Skin epidermis (tissue), 12 donors: ENCODE measurements around the gene RALA.

Experiments used
- H3K27ac ChIP-seq, 21 experiments: fragments of 200-600 bp; sonication (generic) in 11 of 21; one replicate each; pipeline ENCODE4 v1.5.0; 2020; ENCODE audit warnings: mild to moderate bottlenecking in 3 of 21, inconsistent platforms in 2 of 21, moderate library complexity in 2 of 21
- H3K4me3 ChIP-seq, 7 experiments: fragments of 200-600 bp; sonication (generic) in 2 of 7; one replicate each; pipeline ENCODE4 v1.5.0; 2020; ENCODE audit warnings: inconsistent platforms in 2 of 7, mild to moderate bottlenecking in 2 of 7, moderate library complexity in 1 of 7

The RALA gene, protein sequence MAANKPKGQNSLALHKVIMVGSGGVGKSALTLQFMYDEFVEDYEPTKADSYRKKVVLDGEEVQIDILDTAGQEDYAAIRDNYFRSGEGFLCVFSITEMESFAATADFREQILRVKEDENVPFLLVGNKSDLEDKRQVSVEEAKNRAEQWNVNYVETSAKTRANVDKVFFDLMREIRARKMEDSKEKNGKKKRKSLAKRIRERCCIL

DNA sequence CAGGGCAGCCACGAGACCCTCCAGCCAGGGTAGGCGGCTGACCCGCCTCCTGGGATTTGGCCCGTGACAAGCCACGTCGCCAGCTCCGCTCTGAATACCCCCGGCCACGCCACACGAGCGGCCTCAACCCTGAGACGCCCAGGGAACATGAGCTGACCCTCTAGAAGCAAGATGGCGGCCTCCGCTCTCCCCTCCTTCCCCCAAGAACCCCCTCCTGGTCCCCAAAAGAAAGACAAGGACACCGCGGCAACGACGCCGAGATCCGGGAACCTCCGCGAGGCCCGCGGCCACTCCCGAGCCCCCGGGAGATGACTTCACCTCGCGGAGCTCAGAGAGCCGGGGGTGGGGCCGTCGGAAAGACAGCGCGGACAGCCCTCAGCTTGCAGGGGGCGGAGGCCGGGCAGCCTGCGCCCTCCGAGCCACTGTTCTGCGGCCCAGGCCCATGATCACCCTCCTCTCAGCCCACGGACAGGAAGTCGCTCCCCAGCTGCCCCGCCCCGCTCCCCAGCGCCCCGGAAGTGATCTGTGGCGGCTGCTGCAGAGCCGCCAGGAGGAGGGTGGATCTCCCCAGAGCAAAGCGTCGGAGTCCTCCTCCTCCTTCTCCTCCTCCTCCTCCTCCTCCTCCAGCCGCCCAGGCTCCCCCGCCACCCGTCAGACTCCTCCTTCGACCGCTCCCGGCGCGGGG is at the start of gene RALA:
Gene RALA (plus strand): TSS at position 526 of the 685 bp plus-strand sequence. CDS start 63,096 bp downstream, outside the sequence.
- Histone ChIP-seq H3K27ac (peak within 1 kb of the TSS; percentile 77 to 98 (median 94)), H3K4me3 (peak within 1 kb of the TSS; percentile 78 to 97 (median 90))

DNA sequence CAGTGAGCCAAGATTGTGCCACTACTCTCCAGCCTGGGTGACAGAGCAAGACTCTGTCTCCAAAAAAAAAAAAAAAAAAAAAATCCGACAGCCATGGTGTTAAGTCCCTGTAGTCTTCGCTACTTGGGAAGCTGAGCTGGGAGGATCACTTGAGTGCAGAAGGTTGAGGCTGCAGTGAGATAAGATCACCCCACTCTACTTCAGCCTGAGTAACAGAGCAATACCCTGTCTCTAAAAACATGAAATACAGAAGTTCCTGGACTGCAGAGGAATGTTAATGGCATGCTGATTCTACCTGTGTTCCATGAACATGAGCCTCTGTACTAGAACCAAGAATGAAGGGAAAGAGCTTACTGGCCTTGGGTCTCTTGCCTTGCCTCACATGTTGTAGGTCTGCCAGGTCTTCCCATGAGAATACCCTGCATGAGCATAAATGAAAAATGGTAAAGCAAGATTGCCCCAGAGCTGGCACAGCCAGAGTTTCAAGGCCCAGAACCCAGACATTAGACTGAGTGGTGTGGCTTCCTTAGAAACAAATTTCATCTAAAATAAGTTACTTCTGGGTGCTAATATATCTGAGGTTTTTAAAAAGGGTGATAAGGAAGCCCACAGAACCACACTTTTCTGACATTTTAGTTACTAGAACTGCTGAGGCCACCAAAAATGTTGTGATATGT is 48.6 kb upstream of the RALA start:
- H3K27ac ChIP-seq = no peak overlapping the region
- H3K4me3 ChIP-seq = no peak overlapping the region

DNA sequence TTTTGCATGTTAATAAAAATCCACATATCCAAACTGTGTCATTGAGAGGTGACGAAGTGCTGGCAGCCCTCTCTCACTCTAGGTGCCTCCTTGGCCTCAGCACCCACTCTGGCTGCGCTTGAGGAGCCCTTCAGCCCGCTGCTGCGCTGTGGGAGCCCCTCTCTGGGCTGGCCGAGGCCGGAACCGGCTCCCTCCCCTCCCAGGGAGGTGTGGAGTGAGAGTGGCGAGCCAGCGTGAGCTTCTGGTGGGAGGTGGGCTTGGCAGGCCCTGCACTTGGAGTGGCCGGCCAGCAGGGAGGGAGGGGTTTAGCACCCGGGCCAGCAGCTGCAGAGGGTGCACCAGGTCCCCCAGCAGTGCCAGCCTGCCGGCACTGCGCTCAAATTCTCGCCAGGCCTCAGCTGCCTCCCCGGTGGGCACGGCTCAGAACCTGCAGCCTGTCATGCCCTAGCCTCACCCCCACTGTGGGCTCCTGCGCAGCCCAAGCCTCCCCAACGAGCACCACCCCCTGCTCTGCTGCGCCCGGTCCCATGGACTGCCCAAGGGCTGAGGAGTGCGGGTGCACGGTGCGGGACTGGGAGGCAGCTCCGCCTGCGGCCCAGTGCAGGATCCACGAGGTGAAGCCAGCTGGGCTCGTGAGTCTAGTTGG is 46.0 kb upstream of the RALA start:
- Histone ChIP-seq H3K27ac (no peak overlapping the region), H3K4me3 (no peak overlapping the region)

DNA sequence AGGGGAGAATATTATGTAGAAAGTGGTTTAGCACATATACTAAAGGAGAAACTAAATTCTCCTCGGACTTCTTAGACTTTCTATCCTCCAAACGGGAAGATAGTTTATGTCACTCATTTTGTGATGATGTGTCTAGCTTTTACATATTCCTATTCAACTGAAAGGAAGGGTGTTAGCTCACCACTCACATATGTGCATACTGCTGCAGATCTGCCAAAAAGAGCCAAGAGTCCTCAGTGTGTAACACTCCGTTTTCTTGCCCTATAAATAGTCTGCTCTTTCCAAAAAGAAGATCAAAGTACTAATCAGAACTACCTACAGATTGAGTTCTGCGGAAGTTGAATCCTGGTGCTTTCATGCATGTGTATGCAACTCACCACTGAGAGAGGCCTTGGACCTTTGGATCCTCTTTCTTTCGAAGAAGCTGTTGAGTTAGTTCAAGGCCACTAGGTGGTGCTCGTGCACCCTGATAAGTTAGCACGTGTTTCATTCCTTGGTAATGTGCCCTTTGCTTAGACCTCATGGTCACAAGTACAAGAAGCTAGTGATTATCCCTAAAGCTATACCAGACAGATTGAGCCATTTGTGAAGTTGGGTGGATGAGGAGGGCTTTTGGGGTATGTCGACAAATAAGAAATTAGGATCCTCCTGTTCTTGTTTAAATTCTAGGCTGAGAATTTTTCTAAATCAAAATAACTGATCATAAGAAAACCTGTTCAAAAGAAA is 43.1 kb upstream of the RALA start:
- H3K4me3 ChIP-seq = no peak overlapping the region
- no peak overlapping the region for H3K27ac ChIP-seq

DNA sequence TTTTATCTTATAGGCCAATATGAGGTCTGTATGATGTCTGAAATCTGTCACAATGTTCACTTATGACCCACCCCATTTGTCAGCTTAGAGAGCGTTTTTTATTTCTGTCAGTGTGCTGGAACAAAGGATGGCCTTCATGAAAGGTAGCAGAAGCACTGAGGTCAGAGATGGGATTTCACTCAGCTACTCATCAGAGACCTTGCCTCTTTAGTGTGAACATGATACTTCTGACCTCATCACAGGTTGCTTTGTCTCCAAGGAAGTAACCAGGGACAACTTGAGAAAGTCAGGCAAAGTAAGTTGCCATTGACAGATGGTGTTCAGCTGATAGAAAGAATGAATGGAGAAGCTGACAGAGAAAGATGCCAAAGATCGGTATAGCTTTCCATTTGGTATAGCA is 40.8 kb upstream of the RALA start:
- Histone ChIP-seq H3K27ac (no peak overlapping the region), H3K4me3 (no peak overlapping the region)

DNA sequence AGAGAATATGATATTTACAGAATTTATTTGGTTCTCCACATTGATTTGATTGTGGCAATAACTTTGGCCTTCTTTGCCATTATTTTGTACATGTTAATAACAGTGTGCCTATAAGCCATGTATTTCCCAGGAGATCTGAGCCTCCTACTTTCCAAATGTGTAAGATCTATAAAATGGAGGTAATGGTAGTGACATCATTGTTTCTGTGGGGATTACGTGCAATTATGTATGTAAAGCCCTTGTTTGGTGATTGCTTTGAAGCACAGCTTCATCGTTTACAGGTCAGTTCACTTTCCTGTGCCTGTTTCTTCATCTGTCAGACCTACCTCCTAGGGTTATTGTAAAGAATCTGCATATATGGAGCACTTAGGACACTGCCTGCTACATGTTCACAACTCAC is 39.8 kb upstream of the RALA start:
- no peak overlapping the region for H3K27ac ChIP-seq
- no peak overlapping the region for H3K4me3 ChIP-seq

DNA sequence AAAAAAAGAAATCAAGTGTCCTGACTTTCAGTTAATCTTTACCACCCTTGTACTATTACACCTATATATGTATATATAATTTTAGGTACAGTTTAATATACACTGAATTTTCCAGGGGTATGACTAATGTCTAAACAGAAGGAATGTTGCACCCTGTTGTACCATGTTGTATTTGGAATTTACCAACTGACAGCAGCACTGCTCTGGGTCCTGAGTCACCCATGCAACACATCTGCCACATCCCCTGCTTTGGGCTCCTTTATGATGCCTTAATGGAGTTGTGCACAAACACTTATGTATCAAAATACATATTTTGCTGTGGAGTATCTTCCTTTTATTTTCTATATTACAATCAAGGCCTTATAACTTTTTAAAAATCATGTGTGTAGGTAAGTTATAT is 36.0 kb upstream of the RALA start:
- Histone ChIP-seq H3K27ac (no peak overlapping the region), H3K4me3 (no peak overlapping the region)

DNA sequence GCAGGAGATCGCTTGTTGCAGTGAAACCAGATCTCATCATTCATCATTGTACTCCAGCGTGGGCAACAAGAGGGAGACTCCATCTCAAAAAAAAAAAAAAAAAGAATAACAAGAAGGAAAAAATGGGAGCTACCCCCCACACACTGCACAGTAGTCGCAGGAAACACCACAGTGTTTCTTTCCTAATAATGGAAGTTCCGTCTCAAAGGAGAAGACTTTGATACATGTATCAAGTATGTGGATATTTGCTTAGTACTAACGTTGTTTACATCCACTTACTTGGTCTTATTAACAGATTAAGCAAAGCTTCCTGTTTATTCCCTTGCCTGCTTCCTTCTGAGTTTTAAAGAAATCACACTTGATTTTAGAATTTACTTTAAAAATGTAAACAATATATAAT is 35.0 kb upstream of the RALA start:
- no peak overlapping the region for H3K4me3 ChIP-seq
- peak overlapping the region in 3 of 21 experiments; percentile 32 to 79 (median 69) for H3K27ac ChIP-seq

DNA sequence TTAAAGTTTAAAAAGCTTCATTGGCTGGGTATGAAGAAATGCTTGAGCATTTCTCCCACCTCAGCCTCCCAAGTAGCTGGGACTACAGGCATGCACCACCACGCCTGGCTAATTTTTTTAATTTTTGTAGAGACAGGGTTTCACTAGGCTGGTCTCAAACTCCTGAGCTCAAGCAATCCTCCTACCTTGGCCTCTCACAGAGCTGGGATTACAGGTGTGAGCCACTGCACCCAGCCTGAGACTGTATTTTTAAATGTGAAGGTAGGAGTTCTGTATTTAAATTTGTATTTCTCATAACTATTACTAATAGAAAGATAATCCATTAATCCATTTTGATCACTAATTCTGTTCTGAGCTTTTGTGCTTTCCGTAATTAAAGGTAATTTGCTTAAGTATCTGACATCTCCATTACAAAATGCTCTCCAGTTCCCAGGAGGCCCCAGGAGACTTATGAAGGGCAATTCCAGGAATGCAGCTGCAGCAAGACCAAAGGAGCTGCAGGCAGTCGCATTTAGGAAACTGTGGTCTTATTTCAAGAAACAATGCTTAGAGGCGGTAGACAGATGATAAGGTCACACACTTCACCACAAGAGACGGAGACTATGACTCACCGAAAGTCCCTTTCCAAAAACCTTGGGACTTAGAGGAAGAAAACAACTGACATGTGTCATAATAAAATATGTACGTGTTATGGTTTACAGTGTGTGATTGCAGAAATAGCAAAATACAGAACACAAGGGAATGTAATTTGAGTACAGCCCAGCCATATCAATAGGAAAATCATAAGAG is 33.9 kb upstream of the RALA start:
- no peak overlapping the region for H3K4me3 ChIP-seq
- peak overlapping the region in 14 of 21 experiments; percentile 22 to 79 (median 48) for H3K27ac ChIP-seq

DNA sequence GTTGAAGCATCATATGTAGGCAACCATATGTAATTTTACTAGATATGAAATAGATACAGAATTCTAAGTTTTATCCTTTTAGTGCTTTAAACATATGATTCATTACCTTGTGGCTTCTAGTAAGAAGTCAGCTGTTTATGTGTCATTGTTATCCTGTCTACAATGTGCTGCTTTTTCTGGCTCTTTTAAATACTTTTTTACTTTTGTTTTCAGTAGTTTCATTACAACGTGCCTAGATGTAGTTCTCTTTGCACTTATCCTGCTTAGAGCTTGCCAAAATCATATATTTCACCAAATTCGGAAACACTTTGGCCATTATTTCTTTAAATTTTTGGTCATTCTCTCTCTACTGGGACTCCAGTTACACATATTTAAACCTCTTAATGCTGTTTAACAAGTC is 30.8 kb upstream of the RALA start:
- Histone ChIP-seq H3K27ac (peak overlapping the region in 10 of 21 experiments; percentile 5 to 79 (median 66)), H3K4me3 (no peak overlapping the region)

DNA sequence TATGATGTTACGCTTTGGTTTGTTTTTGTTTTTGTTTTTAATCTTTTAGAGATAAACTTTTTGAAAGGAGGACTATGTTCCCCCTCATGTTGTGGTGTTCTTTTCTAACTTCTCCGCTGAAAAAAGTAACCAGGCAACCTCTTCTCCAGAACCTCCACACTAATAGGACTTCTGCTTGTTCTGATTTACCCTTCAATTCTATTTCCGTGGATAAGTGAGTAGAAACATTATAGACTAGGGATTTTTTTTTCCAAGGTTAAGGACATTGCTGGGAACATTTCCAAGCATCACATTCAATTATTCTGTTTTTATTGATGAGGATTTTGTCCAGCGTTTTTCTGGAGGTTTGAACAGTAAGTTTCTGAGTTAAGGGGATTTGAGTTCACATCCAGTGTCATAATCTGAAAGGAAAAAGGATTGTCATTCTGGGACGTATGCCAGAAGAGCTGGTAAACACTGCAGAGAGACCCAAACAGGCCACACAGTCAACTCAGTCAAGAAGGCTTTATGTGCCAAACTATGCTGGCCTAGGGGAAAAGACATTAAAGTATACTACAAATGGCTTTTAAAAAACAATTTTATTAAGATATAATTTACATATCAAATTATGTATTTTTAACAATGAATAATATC is 28.3 kb upstream of the RALA start:
- Histone ChIP-seq H3K4me3 (no peak overlapping the region), H3K27ac (peak overlapping the region in 2 of 21 experiments; percentile 16 to 52)

DNA sequence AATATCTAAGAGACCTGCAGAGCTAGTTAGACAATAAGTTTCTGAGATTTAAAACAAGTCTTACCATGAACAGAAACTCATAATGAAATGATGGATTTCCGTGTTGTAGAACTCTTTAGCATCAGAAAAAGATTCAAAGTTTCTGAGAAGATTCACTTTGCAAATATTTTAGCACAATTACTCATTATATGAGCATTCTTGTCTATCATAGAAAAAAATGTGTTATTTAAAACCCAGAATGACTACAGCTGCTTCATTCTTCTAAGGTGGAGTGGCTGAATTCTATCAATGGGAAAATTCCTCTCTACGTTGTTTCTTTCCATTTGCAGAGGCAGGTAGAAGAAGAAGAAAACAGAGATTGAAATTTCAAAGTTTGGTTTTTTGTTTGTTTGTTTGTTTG is 21.0 kb upstream of the RALA start:
- Histone ChIP-seq H3K4me3 (no peak overlapping the region), H3K27ac (no peak overlapping the region)

DNA sequence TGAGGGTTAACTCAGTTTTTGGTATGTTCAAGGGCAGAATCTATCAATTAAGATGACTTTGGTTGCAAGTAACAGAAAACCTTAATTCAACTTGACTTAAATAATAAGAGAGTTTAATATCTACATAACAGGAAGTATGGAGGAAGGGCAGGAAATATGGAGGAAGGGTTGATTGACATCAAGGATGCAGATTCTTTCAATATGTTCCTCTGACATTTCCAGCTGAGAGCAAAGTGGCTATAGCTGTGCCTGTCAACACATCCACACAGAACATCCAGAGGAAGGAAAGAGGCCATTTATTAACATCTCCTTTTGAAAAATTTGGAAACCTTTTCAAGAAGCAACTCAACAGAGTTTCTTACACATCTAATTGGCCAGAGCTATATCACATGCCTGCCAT is 19.4 kb upstream of the RALA start:
- H3K4me3 ChIP-seq = no peak overlapping the region
- no peak overlapping the region for H3K27ac ChIP-seq

DNA sequence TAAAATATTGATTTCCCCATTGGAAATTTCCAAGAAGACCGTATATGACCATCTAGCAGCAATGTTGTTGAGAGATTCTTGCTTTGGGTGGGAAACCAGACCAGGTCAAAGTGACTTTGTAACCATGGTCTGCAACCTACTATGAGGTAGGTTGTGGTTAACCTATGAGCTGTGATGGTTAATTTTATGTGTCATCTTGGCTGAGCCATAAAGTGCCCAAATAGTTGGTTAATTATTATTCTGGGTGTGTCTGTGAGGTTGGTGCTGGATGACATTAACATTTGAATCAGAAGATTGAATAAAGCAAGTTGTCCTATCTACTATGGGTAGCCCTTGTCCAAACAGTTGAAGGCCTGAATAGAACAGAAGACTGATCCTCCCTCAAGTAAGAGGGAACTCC is 18.3 kb upstream of the RALA start:
- Histone ChIP-seq H3K27ac (no peak overlapping the region), H3K4me3 (no peak overlapping the region)

DNA sequence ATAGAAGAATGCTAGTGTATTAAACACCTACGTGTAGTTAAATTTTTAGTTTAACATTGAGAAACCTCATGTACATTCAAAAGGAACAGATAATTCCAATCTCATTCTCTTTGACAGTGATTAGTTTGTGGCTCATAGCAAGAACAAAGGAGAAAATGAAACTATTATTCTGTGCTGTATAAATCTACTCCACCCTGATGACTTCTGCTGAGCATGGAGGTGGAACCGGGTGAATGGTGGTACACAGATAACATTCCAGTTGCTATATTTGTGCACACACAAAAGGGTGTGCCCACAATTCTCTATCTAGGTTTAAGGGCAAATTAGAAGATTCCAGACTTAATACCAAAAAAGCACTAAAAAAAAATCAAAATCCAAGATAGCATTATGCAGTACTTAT is 17.0 kb upstream of the RALA start:
- no peak overlapping the region for H3K4me3 ChIP-seq
- H3K27ac ChIP-seq = no peak overlapping the region

DNA sequence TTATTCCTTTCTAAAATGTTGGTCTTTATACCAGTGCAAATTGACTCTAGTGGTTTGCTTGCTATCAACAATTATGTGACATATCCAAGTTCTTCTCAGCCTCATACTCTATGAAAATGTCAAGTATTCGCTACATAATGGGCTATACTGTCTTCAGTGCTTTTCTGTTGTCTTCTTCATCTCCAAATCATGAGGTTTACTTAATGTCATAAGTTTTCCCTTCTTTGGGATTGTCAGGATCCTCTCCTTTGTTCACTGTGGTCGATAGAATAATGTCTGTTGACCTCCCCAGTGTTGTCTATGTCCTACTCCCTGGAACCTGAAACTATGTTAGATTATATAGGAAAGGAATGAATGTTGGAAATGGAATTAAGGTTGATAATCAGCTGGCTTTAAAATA is 16.4 kb upstream of the RALA start:
- Histone ChIP-seq H3K27ac (no peak overlapping the region), H3K4me3 (no peak overlapping the region)

DNA sequence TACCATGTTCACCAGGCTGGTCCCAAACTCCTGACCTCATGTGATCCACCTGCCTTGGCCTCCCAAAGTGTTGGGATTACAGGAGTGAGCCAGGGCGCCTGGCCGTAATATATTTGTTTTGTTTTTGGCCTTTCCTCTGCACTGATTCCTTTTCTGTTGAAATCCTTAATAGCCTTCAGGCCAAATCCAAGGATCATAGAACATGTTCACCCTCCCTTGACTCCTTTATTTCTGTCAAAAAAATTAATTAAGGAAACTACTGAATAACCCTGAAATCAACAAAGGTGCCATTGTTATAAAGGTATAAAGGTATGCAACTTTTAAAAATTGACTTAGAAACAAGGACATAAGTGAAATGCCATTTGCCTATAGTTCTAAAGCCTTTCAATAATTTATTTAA is 15.5 kb upstream of the RALA start:
- Histone ChIP-seq H3K27ac (no peak overlapping the region), H3K4me3 (no peak overlapping the region)

DNA sequence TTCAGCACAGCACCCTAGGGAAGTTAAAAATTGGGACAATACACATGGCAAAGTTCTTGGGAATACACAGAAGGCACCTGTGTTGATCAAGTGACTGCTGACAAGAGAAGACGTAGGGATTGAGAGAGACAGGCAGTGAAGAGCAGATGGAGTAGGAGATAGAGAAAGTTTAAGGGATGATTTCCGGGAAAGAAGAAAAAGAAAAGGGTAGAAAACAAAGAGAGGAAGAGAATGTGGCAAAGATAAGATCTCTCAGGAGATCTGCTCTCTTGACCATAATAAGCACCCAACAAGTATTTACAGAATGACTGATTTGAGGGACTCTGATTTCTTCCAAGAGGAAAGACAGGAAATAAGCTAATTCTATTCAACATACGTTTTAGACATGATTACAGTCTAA is 15.1 kb upstream of the RALA start:
- Histone ChIP-seq H3K4me3 (no peak overlapping the region), H3K27ac (peak overlapping the region in 2 of 21 experiments; percentile 49 to 88)
